Caco-2 (cell line): Measurements from ENCODE around the gene HINT3. TPM values are rescaled to one million over a fixed set of nuclear protein-coding genes. Genes with fewer than 3 reads are reported as not detected.

Experiments used
- BruUV-seq: library from RNA; stranded (reverse); fragments of 400-500 nt; replicated peaks from 2 replicates; lab custom pipeline; 2021; lab: Mats Ljungman, UMichigan
- CTCF ChIA-PET: fragments of 300-600 bp; sonication (Branson Sonifier 250); formaldehyde crosslinking; loops from one replicate; lab custom pipeline; 2022; ENCODE audit warnings: antibody characterized with exemption; lab: Charles Lee
- POLR2A ChIA-PET: fragments of 300-600 bp; sonication (Branson Sonifier 250); formaldehyde crosslinking; loops from one replicate; lab custom pipeline; 2022; ENCODE audit warnings: antibody characterized with exemption; lab: Charles Lee
- DNase-seq, 2 experiments: peaks; one replicate each; pipeline versions ENCODE4 v3.0.0 to v3.0.0-alpha.2; 2020 to 2022
- H3K27me3 ChIP-seq: replicated peaks from 2 replicates; pipeline ENCODE4 v1.6.0; 2011; ENCODE audit warnings: low read length; ENCODE audit not compliant: control insufficient read depth, insufficient read depth
- H3K36me3 ChIP-seq: 2 replicates; pipeline ENCODE4 v1.5.1; 2011; ENCODE audit warnings: low read length; ENCODE audit not compliant: control insufficient read depth, insufficient read depth
- H3K4me1 ChIP-seq: fragments of 250-450 bp; sonication (Bioruptor Pico); 2 replicates; pipeline ENCODE4 v1.5.1; 2020; ENCODE audit warnings: mild to moderate bottlenecking
- H3K4me3 ChIP-seq: 2 replicates; pipeline ENCODE4 v1.5.1; 2011; ENCODE audit warnings: low read depth, mild to moderate bottlenecking, control low read depth, low read length
- H3K9me3 ChIP-seq: fragments of 250-450 bp; sonication (Bioruptor Pico); 2 replicates; pipeline ENCODE4 v1.5.1; 2020; ENCODE audit warnings: mild to moderate bottlenecking, moderate library complexity
- H3K27ac Mint-ChIP-seq: one replicate; pipeline ENCODE4 v1.8.0; 2022; ENCODE audit warnings: mixed read lengths; ENCODE audit not compliant: unreplicated experiment
- H3K27me3 Mint-ChIP-seq: one replicate; pipeline ENCODE4 v1.8.0; 2022; ENCODE audit warnings: mixed read lengths; ENCODE audit not compliant: insufficient read depth, unreplicated experiment
- H3K36me3 Mint-ChIP-seq: one replicate; pipeline ENCODE4 v1.8.0; 2022; ENCODE audit warnings: mild to moderate bottlenecking, mixed read lengths; ENCODE audit not compliant: insufficient read depth, unreplicated experiment
- H3K4me1 Mint-ChIP-seq: one replicate; pipeline ENCODE4 v1.8.0; 2022; ENCODE audit warnings: low read depth, mixed read lengths; ENCODE audit not compliant: unreplicated experiment
- H3K4me3 Mint-ChIP-seq: one replicate; pipeline ENCODE4 v1.8.0; 2022; ENCODE audit warnings: mild to moderate bottlenecking, moderate library complexity, mixed read lengths; ENCODE audit not compliant: unreplicated experiment
- H3K9me3 Mint-ChIP-seq: one replicate; pipeline ENCODE4 v1.8.0; 2022; ENCODE audit warnings: mixed read lengths; ENCODE audit not compliant: unreplicated experiment
- CTCF ChIP-seq, 2 experiments: fragments of 200-600 bp in 1 of 2; IDR thresholded peaks; 1 replicate in 1 of 2; 2 replicates in 1 of 2; pipeline versions ENCODE4 v1.5.1 to v1.8.0; 2011 to 2022; ENCODE audit warnings: antibody characterized with exemption in 1 of 2, control low read depth in 1 of 2, inconsistent platforms in 1 of 2, low read depth in 1 of 2, low read length in 1 of 2, mild to moderate bottlenecking in 1 of 2, moderate library complexity in 1 of 2; ENCODE audit not compliant: insufficient read depth in 1 of 2, severe bottlenecking in 1 of 2, unreplicated experiment in 1 of 2
- intact Hi-C: fragments of 100-400 bp; cut with micrococcal nuclease; formaldehyde crosslinking; loops from one replicate; pipeline ENCODE4 v1.10.0; 2022; ENCODE audit not compliant: unreplicated experiment
- total RNA-seq: library from RNA; stranded (reverse); gene quantifications from 2 replicates; pipeline ENCODE4 v1.2.3, GENCODE V29; 2022

The HINT3 gene
- total RNA-seq, 1 experiment from 2014 or later, result 24.6 TPM

DNA sequence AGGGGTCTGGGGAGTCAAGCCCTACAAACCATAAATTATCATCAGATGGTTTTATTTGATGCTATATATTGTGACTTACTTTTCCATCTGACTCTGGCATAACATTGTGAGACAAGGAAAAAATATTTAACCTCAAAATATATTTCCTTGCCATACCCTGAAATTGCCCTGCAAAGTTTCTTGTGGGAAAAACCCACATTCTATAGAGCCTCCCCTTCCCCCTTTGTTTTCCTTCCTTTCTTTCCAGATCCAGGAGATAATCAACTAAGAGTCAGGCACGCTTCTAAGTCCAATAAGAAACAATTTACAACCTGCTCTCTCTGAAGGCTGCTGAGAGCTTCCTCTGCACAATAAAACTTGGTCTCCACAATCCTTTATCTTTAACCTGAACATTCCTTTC is 17.5 kb upstream of the HINT3 start:
- Mint-ChIP-seq H3K27ac (peak overlapping the region; percentile 79), H3K9me3 (no peaks in the 10 kb centered on the region), H3K4me1 (peaks cover 36% of the 10 kb centered on the region), H3K4me3 (peak overlapping the region; percentile 42), H3K27me3 (no peaks in the 10 kb centered on the region), H3K36me3 (peaks cover 4% of the 10 kb centered on the region)
- intact Hi-C loops, result no loop called here
- H3K4me1 ChIP-seq, result peaks cover 55% of the 10 kb centered on the region
- H3K4me3 ChIP-seq, result no peak overlapping the region
- H3K36me3 ChIP-seq, result no peaks in the 10 kb centered on the region
- ChIA-PET POLR2A (no interaction called here), CTCF (interaction anchor here (2.6 kb wide), 1 partner anchor 17 kb away, joined by 8 read pairs; the partner anchor contains the start of gene HINT3)
- H3K9me3 ChIP-seq, result no peaks in the 10 kb centered on the region
- BruUV-seq, result no TSS peak
- no peak for TF ChIP-seq CTCF (IDR thresholded peaks at IDR 0.05; ENCODE audit: insufficient read depth in 1 of 2, low read depth in 1 of 2, low read length in 1 of 2, severe bottlenecking in 1 of 2, unreplicated experiment in 1 of 2)
- H3K27me3 ChIP-seq, result no peaks in the 10 kb centered on the region
- DNase-seq, result no peak

DNA sequence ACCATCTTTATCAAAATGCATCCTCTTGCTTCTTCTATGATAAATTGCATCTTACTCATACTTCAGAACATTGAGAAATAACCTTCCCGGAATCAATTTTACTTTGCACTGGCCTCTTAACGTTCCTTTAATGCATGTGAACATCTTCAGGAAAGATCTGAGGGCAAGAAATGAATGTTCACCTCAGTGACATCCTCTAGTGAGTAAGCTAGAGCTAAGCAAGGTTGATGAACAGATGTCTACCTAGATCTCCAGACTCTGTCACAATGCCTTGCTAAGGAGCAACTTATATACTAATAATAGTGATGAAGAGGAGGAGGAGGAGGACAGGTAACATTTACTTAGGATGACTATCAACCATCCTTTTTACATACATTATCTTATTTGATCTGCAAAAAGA is 16.8 kb upstream of the HINT3 start:
- no peak for TF ChIP-seq CTCF (IDR thresholded peaks at IDR 0.05; ENCODE audit: insufficient read depth in 1 of 2, low read depth in 1 of 2, low read length in 1 of 2, severe bottlenecking in 1 of 2, unreplicated experiment in 1 of 2)
- no peaks in the 10 kb centered on the region for H3K27me3 ChIP-seq
- DNase-seq, result no peak
- peak overlapping the region; percentile 79 for H3K27ac Mint-ChIP-seq
- H3K4me3 ChIP-seq, result no peak overlapping the region
- peaks cover 4% of the 10 kb centered on the region for H3K36me3 Mint-ChIP-seq
- no peaks in the 10 kb centered on the region for H3K27me3 Mint-ChIP-seq
- H3K4me1 ChIP-seq, result peaks cover 63% of the 10 kb centered on the region
- intact Hi-C loops, result no loop called here
- no peaks in the 10 kb centered on the region for H3K36me3 ChIP-seq
- ChIA-PET POLR2A (no interaction called here), CTCF (interaction anchor here (2.6 kb wide), 1 partner anchor 16 kb away, joined by 8 read pairs; the partner anchor contains the start of gene HINT3)
- H3K4me1 Mint-ChIP-seq, result peaks cover 36% of the 10 kb centered on the region
- H3K4me3 Mint-ChIP-seq, result no peak overlapping the region
- H3K9me3 ChIP-seq, result no peaks in the 10 kb centered on the region
- H3K9me3 Mint-ChIP-seq, result no peaks in the 10 kb centered on the region
- no TSS peak for BruUV-seq

DNA sequence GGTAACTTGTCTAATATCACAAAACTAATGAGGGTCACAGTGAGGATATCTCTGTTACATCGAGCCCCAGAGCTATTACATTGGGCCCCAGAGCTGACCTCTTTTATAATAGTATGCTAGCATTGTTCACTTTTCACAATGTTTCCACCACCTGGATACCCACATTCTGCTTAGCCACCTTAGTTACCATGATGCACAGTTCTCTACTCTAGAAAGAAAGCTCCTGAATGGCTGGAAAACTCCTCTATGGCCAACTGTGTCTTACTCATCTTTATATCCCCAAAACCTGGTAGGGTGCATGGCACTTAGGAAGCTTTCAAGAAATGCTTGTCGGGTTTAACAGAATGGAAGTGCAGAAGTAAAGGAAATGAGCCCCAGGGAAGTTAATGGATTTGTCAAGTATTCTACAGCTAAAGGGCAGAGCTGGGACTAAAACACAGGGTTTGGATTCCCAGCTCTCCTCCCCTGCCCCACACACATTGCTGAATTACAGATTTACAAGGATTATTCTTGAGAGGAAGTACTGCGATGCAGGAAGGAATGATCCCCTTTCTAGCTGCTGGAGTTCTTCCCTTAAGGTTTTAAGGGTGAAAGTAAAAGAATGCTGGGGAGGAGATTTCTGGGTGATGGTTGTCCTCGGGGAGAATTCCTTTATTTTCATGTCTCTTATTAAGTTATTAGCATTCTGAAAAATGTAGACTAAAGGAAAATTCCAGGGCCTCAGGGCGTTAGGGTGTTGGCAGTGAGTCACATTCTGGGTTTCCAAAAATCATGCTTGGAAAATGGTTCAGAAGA is 16.1 kb upstream of the HINT3 start:
- TF ChIP-seq CTCF (IDR thresholded peaks at IDR 0.05; ENCODE audit: insufficient read depth in 1 of 2, low read depth in 1 of 2, low read length in 1 of 2, severe bottlenecking in 1 of 2, unreplicated experiment in 1 of 2), result no peak
- BruUV-seq, result no TSS peak
- POLR2A ChIA-PET, result no interaction called here
- peaks cover 39% of the 10 kb centered on the region for H3K4me1 Mint-ChIP-seq
- H3K4me3 ChIP-seq, result no peak overlapping the region
- DNase-seq, result no peak
- H3K27me3 ChIP-seq, result no peaks in the 10 kb centered on the region
- no peak overlapping the region for H3K4me3 Mint-ChIP-seq
- H3K9me3 Mint-ChIP-seq, result no peaks in the 10 kb centered on the region
- no peaks in the 10 kb centered on the region for H3K27me3 Mint-ChIP-seq
- H3K27ac Mint-ChIP-seq, result peak overlapping the region; percentile 55
- intact Hi-C loops, result no loop called here
- no peaks in the 10 kb centered on the region for H3K36me3 ChIP-seq
- CTCF ChIA-PET, result interaction anchor here (2.6 kb wide), 1 partner anchor 16 kb away, joined by 8 read pairs; the partner anchor contains the start of gene HINT3
- H3K36me3 Mint-ChIP-seq, result peaks cover 3% of the 10 kb centered on the region
- H3K4me1 ChIP-seq, result peaks cover 69% of the 10 kb centered on the region
- no peaks in the 10 kb centered on the region for H3K9me3 ChIP-seq
